NCI-H446 treated with DMSO at 0.1 percent for 48 hours (cell line): ENCODE measurements around the gene FCHSD2.
A peak's percentile ranks its signal among the peaks of the same experiment; 100 is the strongest.
"Not testable (repeated sequence)": the region's sequence is repeated elsewhere in the genome, so short reads cannot be mapped to it uniquely, and the experiment has no call there.

Experiments
- DNase-seq: peaks from one replicate; lab custom pipeline; 2025; lab: John Stamatoyannopoulos, UW

Gene FCHSD2

DNA sequence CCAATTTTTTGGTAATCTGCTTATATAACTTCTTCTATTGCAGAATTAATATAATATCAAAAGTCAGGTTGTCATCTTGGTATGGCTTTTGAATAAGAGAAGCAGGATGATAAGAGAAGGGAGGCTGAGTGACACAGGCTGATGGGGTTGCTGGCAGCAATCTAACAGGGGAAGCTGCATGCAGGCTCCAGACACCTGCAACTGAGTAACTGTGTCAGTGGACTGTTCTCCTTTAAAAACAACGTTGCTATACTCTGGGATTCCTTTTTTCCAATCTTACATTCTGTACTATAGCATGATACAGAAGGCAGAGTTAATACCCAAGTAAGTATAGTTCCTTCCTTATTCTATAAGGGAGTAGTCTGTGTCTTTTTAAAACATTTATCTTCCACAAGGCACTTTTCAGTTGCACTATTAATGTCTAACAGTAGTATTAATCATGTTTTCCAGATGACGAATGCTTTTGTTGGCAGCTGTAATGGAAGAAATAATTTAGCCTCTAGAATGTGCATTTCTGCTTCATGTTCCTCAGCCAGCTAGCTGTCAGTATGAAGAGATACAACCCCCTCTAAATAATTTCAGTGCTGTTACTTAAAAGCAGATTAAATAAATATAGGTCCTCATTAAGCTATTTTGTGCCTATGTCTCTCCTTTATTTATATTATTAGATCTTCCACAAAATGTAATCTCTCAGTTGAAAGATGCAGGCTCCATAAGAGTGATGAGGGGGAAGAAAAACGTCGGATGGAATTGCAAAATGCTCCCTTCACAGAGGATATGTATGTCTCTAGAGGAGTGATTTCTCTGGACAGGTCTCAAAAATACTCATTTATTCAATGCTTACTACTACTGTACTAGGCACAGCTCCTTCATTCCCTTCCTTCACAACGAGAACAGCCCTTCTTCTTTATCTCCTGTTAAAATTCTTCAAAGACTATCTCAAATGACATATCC lies 277.1 kb downstream of the FCHSD2 start:
- peak; percentile 27 for DNase-seq

DNA sequence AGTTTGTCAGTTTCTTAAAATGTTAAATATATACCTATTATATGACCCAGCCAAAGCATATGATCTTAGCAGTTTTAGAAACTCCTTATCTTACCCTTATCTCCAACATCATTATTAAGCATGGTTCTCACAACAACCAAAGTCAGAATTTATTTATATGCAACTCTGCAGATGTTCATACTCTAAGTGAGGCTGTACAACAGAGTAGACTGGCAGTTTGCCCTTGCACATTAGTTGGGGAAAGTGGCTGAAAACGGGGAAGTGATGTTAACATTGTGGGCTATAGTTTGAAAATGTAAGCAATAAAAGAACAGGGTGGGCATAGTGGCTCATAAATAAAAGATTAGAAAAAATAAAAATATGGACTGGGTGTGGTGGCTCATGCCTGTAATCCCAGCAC lies 278.2 kb downstream of the FCHSD2 start:
- no peak for DNase-seq

DNA sequence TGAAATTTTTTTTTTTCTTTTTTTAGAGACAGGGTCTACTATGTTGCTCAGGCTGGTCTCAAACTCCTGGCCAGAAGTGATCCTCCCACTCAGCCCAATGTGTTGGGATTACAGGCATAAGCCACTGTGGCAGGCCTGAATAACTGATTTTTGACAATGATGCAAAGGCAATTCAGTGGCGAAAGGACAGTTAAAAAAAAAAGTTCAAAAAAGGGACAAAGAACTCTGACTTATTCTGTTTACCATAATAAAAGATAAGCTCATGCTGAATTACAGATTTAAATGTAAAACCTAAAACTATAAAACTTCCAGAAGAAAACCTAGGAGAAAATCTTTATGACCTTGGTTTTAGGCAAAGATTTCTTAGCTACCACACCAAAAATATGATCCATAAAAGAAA lies 279.0 kb downstream of the FCHSD2 start:
- DNase-seq: no peak

DNA sequence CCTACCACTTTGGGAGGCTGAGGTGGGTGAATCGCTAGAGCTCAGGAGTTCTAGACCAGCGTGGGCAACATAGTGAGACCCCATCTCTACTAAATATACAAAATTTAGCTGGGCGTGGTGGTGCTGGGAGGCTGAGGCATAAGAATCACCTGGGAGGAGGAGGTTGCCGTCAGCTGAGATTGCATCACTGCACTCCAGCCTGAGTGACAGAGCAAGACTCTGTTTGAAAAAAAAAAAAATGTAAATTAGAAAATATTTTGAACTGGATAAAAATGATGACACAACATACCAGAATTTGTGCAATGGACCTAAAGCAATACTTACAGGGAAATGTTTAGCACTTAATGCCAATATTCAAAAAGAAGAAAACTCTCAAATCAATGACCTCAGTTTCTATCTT lies 281.5 kb downstream of the FCHSD2 start:
- no peak for DNase-seq

DNA sequence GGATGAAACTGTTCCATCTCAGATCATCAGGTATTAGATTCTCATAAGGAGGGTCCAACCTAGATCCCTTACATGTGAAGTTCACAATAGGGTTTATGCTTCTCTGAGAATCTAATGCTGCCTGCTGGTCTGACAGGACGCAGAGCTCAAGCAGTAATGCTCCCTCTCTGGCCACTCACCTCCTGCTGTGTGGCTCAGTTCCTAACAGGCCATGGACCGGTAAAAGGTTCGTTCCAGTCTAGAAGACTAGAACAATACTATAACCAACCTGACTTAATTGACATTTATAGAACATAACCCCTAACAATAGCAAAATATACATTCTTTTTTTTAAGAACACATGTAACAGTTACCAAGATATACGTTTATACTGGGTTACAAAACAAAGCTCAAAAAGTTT lies 282.1 kb downstream of the FCHSD2 start:
- no peak for DNase-seq

DNA sequence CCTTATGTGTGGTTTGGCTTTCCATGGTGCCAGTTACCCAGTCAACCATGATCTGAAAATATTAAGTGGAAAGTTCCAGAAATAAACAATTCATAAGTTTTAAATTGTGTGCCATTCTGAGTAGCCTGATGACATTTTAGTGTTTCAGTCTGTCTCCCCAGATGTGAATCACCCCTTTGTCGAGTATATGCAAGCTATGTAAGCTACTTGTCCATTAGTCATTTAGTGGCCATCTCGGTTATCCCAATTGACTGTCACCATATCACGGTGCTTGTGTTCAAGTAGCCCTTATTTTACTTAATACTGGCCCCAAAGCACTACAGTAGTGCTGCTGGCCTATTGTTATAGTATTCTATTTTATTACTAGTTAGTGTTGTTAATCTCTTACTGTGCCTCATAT lies 283.0 kb downstream of the FCHSD2 start:
- no peak for DNase-seq

DNA sequence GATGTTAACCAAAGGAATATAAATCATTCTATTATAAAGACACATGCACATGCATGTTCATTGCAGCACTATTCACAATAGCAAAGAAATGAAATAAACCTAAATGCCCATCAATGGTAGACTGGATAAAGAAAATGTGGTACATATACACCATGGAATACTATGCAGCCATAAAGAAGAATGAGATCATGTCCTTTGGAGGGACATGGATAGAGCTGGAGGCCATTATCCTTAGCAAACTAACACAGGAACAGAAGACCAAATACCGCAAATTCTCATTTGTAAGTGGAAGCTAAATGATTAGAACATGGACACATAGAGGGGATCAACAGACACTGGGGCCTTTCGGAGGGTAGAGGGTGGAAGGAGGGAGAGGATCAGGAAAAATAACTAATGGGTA lies 283.9 kb downstream of the FCHSD2 start:
- not testable (repeated sequence) for DNase-seq

DNA sequence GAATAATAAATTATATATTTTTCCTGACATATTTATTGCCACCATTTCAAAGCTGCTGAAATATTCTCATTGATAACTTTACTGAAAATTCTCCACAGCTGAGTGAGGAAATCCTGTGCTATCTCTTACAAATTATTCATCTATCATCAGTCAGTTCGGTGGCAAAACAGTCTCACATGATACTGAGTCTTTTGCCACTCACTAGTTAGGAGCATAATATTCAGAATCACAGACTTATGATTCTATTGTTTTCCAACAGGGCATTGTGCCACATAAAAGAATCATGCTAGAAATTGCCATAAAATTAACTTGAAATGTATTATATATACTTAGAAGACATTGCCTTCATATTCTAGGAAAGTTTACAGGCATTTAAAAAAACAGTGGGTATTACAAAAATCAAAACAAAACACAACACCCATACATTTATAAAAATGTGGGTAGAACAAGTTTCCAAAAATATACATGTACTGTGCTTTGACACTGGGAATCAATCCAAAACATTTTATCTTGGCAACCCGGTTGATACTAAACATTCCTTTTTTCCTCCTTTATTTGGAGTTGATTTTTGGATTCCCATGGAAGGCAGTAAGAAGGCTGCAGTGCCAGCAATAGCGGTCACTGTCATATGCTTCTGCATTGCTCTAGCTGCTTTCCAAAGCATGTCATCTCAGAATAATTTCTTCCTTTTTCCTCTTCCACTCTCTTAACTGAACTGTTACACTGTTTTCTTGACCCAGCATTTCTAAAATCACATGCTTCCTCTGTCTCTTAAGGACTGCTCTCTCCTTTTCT lies 285.4 kb downstream of the FCHSD2 start:
- DNase-seq: peak; percentile 2

DNA sequence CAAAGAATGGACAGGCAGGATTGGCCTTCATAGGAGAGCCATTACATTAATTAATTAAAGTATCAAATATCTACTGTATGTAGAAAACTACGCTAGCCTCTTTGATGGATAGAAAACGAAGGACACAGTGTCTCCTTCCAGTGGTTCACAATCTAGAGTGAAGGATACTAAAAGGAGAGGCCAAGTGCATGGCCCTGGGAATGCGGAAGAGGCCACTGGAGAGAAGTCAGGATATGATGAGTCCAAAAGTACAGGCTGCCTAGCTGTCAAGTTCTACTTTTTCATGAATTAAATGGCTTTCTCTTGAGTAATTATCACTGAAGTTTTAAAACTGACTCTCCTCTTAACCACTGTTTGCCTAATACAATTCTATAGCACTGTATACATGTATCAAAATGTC lies 286.1 kb downstream of the FCHSD2 start:
- no peak for DNase-seq

DNA sequence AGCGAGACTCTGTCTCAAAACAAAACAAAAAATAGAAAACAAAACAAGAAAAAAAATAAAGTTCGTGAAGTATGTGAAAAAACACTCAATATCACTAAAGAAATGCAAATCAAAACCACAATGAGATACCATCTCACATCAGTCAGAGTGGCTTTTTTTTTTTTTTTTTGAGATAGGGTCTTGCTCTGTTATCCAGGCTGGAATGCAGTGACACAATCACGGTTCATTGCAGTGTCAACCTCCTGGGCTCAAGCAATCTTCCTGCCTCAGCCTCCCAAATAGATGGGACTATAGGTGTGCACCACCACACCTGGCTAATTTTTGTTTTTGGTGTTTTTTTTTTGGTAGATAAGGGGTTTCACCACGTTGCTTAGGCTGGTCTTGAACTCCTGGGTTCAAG lies 290.4 kb downstream of the FCHSD2 start:
- DNase-seq: no peak

DNA sequence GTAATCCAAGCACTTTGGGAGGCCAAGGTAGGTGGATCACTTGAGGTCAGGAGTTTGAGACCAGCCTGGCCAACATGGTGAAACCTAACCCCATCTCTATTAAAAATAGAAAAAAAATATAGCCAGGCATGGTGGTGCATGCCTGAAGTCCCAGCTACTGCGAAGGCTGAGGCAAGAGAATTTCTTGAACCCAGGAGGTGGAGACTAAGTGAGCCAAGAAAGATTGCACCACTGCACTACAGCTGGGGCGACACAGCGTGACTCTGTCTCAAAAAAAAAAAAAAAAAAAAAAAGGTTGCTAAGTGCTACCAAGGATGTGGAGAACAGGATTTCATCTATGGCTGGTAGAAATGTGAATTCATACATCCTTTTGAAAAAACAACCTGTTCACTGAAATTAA lies 291.3 kb downstream of the FCHSD2 start:
- no peak for DNase-seq

DNA sequence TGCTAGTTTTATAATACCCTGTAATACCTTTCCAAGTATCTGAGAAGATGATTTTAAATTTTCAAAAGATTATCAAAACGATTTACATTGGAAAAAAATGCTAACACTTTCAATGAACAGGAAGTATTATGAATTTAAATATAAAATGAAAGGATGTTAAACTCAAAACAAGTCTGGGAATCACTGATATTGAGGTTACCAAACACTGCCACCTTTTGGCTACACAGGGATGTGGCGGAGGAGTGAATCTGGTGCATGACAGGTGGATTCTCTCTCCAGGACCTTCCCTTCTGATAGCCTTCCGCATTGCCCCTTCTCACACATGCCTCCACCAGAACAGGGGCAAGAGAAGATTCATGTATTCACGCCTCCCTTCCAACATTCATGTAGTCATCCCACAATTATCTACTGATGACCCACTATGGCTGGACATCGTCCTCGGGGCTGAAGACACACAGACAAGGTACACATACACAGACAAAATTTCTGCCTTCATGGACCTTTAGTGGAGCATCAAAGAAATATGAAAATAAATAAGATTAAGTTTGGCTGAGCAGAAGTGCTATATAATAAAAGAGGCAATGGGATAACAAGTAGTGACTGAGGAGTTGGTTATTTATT lies 293.2 kb downstream of the FCHSD2 start:
- DNase-seq: peak; percentile 4

DNA sequence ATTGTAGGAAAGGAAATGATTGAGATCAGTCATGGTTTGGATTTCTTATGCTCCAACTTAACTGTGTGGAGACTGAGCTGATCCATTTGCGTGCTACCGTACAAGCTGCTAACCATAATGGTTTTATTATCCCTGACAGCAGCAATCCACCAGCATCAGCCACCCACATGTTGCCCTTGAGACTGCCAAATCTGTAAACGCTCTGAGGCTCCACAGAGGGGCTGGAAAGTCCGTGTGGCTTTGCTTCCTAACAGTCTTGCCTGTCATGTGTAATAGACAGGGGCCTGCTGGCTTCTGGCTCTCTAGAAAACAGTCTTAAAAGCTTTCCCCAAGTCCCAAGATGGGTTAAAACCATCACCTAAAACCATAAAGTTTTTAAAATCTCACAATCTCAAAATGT lies 297.8 kb downstream of the FCHSD2 start:
- no peak for DNase-seq

DNA sequence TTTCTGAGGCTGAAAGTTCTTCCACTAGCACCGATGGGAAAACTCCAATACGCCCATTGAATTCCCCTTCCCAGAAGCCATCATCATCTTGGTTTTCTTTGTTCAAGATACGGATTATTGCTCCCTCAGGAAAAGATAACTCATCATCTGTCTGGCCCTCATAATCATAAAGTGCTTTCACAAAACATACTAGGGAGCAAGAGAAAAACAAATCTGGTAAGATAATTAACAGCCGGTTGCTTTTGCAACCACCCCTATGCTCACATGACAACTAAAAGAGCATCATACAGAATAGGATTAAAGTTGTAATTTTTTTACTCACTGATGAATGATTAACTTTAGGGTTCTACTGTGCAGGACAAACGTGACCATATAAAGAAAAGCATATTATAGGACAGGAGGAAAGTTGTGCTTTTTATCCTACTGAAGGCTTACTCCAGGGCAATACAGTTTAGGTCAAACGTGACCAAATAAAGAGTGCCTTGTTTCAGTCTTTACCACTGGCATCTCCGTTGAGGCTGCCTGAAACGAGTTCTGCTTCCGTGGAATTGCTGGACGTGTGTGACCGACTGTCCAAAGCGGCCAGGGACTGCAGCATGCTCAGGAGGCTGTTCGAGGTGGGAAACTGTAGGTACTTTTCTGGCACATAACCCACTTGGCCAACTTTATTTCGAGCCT lies 299.3 kb downstream of the FCHSD2 start:
- no peak for DNase-seq

DNA sequence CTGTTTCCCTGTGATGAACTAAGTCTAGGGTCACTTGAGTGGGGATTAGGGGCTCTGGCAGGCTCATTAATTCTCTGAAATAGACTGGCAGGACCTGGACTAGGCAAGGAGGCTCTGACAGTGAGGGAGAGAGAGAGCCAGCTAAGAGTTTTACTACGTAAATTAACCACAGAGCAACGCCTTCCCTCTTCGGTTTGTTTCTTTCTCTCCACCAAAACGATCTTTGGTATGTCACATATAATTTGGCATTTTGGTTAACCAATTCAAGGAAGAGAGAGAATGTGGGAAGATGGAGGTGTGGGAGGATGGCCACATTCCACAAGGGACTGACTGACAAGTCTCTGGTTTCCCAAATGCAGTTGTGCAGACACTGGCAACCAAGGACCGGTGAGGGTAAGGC lies 300.0 kb downstream of the FCHSD2 start:
- DNase-seq: no peak

DNA sequence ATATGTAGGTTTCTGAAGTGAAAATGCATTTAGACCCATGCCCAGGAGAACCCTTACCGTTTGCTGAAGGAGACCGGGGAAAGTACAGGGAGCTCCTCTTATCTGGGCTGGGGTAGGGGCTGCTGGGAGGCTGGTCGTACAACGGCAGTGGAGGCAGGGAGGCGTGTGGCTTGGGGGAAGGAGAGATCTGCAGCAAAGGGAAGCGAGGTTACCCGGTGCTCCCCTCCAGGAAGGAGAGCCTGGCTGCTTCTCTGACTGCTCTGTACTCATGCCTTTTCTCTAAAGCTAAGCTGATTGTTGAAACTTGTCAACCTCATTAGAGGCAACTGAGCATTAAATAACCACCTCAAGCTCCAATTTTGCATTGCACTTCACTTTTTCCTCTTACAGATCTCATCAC lies 300.7 kb downstream of the FCHSD2 start:
- DNase-seq: no peak

DNA sequence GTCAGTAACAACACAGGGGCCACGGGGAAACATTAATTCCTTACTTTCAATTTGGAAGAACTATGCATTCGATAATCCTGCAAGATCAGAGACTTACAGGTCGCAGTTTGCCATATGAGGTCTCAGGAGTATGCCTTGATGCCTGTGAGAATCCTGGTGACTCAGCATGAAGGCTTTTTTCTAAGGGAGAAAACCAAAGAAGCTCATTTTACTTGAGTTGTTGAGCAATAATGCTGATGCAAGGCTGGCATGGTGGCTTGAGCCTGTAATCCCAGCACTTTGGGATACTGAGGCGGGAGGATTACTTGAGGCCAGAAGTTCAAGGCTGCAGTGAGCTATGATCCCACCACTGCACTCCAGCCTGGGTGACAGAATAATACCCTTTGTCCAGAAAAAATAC lies 301.3 kb downstream of the FCHSD2 start:
- DNase-seq: no peak

DNA sequence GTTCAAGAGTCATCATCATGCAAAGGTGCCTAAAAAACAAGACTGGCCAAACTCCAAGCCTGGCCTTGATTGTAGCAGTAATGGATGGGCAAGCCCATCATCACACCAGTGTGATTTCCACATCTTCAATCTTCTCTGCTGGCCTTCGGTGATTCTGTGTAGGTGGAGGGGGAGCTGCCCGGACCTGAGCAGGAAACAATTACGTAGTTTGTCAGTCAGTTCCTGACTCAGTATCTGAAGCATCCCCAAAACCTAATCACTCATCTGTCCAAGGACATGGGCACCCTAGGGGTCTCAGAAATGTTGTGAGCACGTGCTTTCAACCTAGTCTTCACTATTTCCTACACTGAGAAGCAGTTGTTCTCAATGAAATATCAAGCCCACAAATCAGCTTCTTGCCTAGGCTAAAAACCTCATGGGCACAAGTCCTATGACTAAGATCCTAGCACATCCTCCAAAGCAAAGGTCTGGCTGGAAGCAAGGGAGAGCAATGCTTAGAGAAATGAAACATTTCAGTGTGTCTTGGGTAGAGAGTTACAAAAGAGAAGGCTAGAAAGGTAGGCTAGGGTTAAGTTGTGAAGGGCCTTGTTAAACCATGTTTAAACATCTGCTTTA lies 303.3 kb downstream of the FCHSD2 start:
- DNase-seq: no peak

DNA sequence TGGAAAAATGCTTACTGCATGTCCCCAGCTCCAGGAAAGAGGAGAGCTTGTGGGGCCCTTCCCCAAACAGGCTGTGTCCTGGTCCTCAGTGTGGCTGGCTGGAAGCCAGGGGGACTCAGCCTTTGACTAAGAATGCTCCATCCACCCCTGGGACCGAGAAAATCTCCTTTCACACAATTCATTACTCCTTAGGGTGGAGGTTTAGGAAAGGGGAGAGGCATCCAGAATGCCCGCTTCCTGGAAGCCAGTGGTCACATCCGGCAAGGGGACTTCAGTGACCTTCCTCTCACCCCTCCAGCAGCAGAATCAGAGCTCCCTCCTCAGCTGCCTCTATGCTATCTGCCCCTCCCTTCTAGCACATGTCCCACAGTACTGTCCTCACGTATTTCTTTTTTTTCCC lies 306.0 kb downstream of the FCHSD2 start:
- no peak for DNase-seq

DNA sequence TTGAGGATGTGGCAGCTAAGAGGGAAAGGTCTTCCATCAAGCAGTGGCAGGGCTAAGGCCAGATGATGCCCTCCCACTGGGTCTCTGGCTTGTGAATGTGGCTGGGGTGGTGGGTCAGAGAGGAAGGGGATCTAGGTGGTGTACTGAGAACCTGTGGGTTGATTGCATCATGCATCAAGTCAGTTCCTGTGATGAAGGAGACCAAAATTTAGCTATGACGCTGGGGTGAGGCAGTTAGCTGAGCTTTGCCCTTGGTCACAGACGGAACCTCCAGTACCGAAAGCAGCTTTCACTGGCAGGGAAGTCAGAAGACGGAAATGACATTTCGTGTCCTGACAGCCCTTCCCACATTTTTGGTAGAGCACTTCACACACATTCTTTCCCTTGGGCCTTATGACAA lies 307.2 kb downstream of the FCHSD2 start:
- DNase-seq: no peak

DNA sequence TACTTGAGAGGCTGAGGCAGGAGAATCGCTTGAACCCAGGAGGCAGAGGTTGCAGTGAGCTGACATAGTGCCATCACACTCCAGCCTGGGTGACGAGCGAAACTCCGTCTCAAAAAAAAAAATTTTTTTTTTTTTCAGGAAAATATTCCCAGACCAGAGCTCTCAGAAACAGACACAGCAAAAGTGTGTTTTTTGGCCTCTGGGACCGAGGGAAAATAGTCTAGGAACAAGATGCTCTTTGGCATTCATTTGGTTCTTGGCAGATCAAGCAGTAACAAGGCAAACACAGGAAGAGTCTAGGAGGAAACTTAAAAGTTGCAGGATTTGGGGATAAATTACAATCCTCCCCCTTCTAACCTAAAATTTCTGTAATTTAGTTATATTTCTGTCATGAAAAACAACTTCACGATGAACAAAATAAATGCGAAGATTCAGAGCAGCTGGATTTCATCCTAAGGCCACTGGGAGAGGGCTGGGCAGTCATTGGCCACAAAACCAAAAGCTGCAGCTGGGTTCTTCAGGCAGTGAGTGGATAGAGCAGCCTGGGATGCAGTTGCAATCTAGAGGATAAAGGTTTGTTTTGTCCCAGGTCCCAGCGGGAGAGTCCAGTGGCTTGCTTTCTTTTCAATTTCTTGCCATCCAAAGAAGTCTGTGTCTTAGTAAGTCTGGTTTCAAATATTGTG lies 308.2 kb downstream of the FCHSD2 start:
- no peak for DNase-seq
